Measurements from ENCODE around the gene ACBD6.

Gene ACBD6

GRCh38 chr1:180265871-180266270, 236.5 kb downstream of the ACBD6 start:
- H3K27ac ChIP-seq (replicated peaks), result no peak overlapping the region
- H3K27me3 ChIP-seq (ENCODE audit: insufficient read depth, poor library complexity, severe bottlenecking), result no peaks in the 10 kb centered on the region
- TF ChIP-seq REST (IDR thresholded peaks at IDR 0.05; ENCODE audit: insufficient replicate concordance, low read depth), result no peak
- TF ChIP-seq GABPA (IDR thresholded peaks at IDR 0.05; ENCODE audit: low read depth), result no peak
- TF ChIP-seq SPI1 (IDR thresholded peaks at IDR 0.05; ENCODE audit: borderline replicate concordance, low read depth), result no peak
- no peak for TF ChIP-seq CTCF (IDR thresholded peaks at IDR 0.05; ENCODE audit: insufficient read depth, low read length)
- TF ChIP-seq POLR2AphosphoS5 (IDR thresholded peaks at IDR 0.05; ENCODE audit: low read depth), result no peak
- H3K4me3 ChIP-seq (replicated peaks; ENCODE audit: insufficient read depth, low read length), result no peak overlapping the region
- DNase-seq (ENCODE audit: low read depth in 1 of 2, low spot score in 1 of 2), result no peak

GRCh38 chr1:180265201-180265600, 237.2 kb downstream of the ACBD6 start:
- H3K27me3 ChIP-seq (ENCODE audit: insufficient read depth, poor library complexity, severe bottlenecking), result no peaks in the 10 kb centered on the region
- H3K27ac ChIP-seq (replicated peaks), result no peak overlapping the region
- H3K4me3 ChIP-seq (replicated peaks; ENCODE audit: insufficient read depth, low read length), result no peak overlapping the region
- DNase-seq (ENCODE audit: low read depth in 1 of 2, low spot score in 1 of 2), result no peak
- TF ChIP-seq CTCF (IDR thresholded peaks at IDR 0.05; ENCODE audit: insufficient read depth, low read length) (no peak), POLR2AphosphoS5 (IDR thresholded peaks at IDR 0.05; ENCODE audit: low read depth) (no peak), GABPA (IDR thresholded peaks at IDR 0.05; ENCODE audit: low read depth) (no peak)

- Histone ChIP-seq H3K27ac (replicated peaks) (no peak overlapping the region), H3K27me3 (ENCODE audit: insufficient read depth, poor library complexity, severe bottlenecking) (no peaks in the 10 kb centered on the region), H3K4me3 (replicated peaks; ENCODE audit: insufficient read depth, low read length) (no peak overlapping the region)
- TF ChIP-seq SPI1 (IDR thresholded peaks at IDR 0.05; ENCODE audit: borderline replicate concordance, low read depth) (no peak), POLR2AphosphoS5 (IDR thresholded peaks at IDR 0.05; ENCODE audit: low read depth) (no peak), GABPA (IDR thresholded peaks at IDR 0.05; ENCODE audit: low read depth) (no peak), CTCF (IDR thresholded peaks at IDR 0.05; ENCODE audit: insufficient read depth, low read length) (no peak), REST (IDR thresholded peaks at IDR 0.05; ENCODE audit: insufficient replicate concordance, low read depth) (no peak)
- no peak for DNase-seq (ENCODE audit: low read depth in 1 of 2, low spot score in 1 of 2)
Observed at GRCh38 chr1:180264595-180264994, 237.8 kb downstream of the ACBD6 start.
